ENCODE measurements around the gene CALML6. TPM values are rescaled to one million over a fixed set of nuclear protein-coding genes. Genes with fewer than 3 reads are reported as not detected.
"Not testable (repeated sequence)": the region's sequence is repeated elsewhere in the genome, so short reads cannot be mapped to it uniquely, and the experiment has no call there.

Gene CALML6
- total RNA-seq, 1 donor from 2014 or later = not detected

DNA sequence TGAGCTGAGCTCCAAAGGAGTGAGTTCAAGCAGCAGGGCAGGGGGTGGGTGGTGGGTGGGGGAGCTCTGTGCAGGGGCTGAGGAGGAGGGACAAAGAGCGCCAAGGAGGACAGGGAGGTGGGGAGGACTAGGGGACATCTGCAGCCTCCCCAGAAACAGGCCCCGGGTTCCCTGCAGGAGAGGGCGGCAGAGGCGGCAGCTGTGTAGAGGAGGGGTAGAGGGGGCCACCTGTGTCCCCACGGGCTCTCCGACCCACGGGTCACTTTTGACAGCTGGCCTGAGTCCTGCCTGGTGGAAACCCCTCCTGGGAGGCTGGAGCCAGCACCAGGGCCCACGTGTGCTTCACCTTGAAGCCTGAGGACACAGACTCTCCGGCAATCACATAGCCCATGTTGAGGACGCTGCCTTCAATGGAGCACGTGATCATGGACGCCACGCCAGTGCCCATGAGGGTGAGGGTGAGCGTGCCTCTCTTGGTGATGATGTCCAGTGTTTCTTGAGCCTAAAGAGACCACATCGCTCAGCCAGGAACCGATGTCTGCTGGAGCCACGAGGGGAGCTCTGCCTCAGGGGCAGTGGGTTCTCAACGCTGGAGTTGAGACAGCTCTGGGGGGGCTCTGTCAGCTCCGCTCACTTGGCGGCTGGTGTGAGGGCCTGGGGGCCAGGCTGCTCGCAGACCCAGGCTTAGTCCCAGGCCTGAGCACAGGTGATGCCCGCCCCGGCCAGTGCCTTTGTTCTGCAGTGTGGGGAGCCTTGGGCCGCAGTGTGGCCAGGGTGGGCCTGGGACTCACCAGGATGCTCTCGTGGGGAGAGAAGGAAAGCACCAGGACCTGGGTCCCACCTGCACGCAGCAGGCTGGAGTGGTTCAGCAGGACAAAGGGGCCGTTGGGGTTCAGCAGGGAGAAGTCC is 10.6 kb downstream of the CALML6 start:
- no peak for DNase-seq

DNA sequence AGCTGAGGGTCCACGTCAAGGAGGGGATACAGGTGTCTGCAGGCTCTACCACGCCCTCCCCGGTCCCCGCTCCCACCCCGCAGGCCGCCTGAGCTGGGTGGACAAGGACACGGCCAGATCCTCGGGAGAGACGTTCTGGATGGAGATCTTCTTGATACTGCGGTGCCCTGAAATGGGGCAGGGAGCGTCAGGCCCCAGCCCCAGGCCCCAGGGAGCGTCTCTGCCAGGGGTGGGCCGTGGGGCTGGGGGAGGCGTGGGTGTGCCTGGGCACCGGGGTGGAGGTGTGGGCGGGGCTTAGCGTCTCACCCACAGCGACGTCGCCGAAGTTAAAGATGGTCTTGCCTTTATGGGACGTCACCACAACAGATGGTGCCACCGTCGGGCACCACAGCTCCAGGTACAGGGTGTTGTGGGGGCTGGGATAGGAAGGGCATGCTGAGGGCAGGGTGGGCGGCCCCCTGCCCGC is 11.3 kb downstream of the CALML6 start:
- DNase-seq = no peak

DNA sequence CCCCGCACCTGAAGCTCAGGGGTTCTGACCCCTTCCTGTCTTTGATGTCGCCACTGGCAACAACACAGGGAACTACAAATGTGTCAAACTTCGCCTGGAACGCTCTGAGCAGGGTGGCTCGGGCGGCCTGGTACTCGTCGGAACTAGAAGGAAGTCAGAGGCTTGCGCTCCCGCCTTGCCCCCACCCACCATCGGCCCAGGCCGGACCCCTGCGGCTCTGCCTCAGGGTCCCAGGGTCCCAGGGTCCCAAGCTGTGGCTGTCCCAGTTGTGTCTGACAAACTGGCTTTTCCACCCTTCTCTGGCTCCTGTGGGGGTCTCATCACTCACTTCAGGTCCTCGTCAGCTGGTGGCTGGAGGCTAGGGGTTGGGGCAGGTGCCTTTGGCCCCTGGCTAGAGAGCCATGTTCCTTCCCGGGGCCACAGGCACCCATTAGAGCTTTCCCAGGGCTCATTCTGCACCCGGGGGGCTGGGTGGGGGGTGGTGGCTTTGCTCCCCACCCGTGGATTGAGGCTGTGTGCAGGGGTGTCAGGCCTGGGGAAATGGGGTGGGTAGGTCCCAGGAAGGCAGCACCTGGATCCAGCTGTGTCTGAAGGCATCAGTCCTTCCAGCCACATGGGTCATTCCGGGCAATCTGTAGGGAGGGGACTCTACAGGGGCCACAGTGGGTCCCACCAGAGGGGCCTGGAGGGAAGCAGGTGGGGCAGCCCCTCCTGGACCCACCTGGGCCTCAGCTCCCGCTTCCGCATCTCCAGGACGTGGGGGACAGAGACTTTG is 12.0 kb downstream of the CALML6 start:
- no peak for DNase-seq

DNA sequence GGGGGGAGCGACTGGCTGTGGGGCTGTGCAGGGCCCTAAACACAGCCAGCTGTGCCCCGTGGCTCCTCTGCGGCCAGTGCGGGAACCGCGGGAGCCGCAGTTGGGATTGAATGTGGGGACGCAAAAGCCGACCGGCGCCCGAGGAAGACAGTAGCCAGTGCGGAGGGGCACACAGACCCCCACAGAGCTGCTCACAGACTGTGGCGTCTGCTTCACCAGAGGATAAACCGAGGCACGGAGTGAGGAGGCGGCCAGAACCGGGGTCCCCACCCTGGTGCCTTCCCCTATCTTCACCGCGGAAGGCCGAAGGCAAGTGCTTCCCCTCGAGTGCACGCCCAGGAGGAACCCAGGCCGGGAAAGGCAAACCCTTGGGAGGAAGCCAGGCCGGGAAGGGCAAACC is 12.7 kb downstream of the CALML6 start:
- DNase-seq = no peak

DNA sequence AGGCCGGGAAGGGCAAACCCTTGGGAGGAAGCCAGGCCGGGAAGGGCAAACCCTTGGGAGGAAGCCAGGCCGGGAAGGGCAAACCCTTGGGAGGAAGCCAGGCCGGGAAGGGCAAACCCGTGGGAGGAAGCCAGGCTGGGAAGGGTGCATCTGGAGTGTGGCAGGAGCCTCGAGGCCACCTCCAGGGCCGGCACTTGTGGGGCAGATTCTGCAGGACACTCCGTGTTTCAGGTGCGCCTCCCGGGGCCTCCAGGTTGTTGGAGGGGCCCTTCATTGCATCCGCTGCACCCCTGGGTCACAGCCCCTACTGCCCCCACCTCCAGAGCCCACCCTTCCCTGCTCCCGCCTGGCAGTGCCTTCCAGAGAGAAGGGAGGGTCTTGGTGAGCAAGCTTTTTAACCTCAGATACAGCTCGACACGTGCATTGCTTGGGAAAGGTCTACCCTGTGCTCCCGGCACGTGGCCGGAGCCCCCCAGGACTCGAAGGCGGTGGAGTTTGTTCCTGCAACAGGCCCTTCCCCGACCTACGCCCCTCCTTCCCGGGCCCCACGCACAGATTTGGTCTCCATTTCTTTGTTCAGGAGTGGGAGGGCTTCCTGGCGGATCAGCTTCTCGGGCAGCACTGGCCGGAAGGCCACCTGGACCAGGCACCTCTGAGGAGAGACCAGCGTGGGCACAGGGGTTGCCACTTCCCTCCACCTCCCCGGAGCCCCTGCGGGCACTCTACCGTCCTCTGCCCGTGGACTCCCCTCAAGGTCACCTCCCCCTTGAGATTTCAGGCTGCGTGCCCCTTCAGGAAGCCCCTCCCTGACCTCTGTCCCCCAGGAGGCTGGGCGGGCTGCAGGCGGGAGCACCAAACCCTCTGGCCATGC is 13.4 kb downstream of the CALML6 start:
- no peak for DNase-seq

DNA sequence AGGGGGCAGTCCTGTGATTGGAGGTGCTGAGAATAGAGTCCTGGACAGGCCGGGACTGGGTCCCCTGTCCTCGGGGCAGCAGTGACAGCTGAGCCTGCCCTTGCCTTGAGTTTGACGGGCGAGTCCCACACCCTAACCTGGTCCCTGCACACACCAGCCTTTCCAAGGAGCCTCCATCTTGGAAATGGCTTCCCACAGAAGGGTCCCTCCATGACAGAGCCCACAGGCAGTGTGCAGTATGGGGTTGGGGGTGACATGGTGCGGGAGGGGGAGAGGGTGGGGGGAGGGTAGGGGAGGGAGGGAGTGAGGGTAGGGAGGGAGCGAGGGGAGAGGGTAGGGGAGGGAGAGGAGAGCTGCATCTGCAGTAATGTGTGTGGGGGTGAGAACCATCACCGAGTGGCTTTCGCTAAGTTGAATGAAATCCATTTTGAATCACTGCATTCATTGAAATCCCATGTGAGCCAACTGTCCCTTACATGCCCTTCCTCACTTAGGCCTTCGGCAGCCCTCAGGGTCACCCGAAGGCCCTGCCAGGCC is 14.1 kb downstream of the CALML6 start:
- DNase-seq = no peak

DNA sequence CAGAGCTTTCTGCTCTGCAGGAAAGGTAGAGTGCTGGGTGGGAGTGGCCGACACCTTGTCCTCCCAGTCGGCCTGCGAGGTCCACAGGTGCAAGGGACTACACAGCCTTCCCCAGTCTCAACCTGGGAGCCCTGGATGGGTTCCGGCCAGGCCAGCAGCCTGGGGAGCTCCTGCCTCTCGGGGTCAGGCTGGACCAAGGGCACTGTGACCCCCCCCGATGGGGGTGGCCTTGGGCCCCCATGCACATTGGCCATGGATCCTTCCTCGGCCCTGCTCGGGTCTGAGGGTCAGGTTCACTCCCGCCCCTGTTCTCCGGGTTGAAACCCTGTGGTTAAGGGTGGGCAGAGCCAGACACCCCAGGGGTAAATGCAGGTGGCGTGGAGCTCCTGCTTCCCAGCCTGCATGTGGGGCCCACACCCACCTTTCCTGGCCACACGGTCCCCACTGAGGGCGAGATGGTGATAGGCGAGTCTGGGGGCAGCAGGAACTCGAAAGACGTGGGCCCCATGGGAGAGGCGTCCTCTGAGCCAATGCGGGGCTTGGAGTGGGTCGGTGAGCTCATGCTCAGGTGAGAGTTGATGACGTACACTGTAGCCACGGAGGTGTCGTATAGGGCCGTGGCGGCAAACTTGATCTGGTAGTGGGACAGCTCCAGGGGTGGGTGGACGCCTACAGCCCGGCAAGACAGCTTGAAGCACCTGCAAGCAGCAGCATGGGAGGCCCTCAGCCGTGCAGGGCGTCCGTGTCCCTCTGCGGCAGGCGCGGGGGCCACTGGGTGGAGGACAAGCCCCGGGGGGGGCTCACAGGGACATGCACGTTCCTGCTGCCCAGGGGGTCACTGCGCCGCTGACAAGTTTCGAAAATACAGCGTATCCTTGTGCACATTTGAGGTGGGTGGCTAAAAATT is 14.8 kb downstream of the CALML6 start:
- DNase-seq = no peak

DNA sequence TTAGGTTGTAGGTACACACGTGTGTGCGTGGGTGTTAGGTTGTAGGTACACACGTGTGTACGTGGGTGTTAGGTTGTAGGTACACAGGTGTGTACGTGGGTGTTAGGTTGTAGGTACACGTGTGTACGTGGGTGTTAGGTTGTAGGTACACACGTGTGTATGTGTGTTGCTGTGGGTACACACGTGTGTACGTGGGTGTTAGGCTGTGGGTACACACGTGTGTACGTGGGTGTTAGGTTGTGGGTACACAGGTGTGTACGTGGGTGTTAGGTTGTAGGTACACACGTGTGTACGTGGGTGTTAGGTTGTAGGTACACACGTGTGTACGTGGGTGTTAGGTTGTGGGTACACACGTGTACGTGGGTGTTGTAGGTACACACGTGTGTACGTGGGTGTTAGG is 19.8 kb downstream of the CALML6 start:
- DNase-seq = not testable (repeated sequence)

DNA sequence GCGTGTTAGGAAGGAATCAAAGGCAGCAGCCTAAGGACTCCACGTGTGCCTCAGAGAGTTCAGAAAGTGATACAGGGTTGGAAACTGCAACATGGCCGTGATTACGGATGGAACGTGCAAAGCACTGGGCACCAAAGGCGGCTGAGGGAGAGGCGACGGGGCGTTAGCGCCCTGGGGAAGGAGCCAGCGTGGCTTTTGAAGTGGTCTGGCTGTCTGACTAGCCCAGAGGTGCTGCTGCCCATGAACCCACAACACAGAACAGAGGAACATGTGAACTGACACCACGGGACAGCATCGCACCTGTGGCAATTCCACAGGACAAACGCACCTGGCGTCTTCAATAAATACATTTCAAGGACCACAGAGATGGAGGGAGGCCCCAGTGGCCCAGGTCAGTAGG is 22.0 kb downstream of the CALML6 start:
- DNase-seq = no peak

DNA sequence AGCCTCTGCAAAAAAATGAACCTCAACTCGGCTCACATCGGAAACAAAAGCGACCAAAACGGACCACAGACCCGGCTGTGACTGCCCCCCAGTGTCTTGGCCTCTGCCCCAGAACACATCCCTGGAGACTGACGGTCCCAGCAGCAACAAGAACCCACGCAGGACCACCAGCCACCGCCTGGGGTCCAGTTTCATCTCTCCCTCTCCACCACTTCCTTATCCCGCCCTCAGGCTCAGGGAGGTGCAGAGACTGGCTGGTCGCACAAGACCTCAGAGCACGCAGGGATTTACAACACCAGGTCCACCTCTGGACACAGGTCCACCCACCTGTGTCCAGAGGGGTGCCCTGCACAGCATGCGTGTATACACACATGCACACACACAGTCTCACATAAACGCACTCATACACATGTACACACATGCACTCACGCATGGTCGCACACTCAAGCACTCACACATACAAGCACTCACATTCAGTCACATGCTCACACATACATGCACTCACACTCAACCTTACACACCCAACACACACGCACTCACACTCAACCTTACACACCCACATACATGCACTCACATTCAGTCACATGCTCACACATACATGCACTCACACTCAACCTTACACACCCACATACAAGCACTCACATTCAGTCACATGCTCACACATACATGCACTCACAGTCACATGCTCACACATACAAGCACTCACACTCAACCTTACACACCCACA is 22.7 kb downstream of the CALML6 start:
- no peak for DNase-seq

DNA sequence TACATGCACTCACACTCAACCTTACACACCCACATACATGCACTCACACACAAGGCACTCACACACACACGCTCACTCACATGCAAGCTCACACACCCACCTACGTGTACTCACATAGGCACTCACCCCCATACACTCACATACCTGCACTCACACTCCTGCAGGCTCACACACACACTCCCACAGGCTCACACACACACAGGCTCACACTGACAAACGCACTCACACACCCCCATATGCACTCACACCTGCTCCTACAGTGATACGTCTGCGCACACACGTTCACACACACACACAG is 23.2 kb downstream of the CALML6 start:
- DNase-seq = no peak

DNA sequence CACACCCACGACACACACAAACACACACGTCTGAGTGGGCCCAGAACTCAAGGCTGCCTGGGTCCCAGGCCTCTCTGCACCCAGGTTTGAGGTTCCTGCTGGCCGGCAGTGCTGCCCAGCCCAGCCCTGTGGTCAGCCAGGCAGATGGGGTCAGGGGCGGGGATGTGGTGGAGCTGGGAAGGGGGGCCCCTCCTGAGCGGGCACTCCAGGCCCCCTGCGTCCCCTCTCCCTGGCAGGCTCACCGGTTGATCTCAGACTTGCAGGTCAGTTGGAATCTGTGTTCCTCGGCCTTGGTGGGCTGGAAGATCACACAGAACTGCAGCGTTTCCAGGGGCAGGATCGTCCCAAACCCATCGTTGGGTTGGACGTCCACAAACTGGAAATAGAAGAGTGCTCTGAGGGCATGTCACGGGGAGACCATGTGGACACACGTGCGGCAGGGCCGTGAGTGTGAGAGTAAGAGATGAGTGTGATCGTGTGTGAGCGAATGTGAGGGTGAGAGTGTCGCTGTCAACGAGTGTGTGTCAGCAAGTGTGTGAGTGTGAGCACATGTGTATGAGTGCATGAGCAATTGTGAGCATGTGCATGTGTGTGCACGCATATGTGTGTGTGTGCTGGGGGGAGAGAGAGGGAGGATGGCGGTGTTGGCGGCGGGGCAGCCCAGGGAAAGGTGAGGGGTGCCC is 23.7 kb downstream of the CALML6 start:
- no peak for DNase-seq

DNA sequence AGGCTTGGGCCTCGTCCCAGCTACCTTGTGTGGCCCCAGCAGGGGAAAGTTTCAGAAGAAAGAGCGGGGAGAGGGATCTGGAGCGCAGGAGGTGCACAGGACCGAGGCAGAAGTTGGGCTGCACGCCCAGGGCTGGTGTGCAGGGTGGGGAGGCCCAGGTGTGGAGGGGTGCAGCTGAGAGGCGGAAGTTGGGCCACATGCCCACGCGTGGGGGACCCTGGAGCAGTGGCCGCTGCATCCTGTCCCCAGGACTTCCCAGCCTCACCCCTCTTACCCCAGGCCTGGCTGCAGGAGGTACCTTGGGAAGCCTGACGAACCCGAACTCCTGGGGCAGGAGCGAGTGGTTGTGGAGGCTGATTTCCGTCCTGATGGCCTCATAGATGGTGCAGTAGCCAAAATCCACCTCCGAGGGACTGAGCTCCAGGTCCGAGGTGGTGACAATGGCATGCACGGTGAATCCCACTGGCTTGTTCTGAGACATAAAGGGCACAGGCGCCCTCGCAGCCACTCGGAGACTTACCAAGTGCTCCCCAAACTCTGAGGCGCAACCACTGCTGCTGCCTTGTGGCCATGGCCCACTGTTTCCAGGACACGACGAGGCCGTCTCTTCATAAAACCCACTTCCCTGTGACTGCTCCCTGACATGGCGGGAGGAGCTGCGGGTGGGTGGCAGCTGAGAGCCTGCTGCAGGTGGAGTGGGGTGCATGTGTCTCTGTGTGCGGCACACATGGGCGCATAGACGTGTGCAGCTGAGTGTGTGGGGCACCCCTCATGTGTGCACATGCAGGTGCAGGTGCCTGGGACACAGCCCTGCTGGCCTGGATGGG is 24.4 kb downstream of the CALML6 start:
- DNase-seq = no peak

DNA sequence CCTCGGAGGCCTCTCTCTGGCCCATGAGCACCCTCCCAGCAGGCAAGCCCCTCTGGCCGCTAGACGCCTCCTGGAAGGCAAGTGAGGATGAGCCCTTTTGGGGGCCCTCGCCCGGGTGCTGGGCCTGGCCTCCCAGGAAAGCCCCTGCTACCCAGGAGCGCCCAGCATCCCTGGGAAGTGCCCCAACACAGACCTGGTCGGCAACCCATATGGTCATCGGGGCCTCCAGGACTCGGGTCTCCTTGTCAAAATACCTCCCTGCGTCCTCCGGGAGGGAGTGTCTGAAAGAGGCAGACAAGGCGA is 25.0 kb downstream of the CALML6 start:
- DNase-seq = no peak

DNA sequence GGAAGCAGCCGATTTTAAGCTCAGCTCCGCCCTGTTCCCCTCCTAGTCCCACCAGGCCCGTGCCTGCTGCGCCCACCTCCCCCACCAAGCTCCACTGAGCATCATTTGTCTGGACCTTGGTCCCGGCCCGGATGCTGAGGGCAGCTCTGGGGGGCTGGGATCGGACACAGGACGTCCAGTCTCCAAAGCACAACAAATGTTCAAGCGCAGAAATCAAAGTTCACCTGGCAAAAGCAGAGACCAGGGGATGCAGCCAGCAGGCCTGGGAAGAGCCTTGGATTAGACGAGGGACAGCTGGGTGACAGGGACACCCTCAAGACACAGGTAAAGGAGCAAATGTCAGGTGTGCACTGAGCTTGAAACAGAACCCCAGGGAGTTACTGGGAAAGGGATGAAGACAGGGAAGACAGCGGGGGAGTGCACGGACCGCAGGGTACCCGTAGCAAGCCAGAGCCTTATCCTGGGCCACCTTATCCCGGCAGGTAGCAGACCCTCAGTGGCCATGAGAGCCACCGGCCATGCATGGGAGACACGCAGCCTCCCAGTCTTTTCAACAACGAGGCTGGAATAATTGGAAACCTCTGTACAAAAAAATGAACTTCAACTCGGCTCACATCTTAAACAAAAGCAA is 26.3 kb downstream of the CALML6 start:
- no peak for DNase-seq

DNA sequence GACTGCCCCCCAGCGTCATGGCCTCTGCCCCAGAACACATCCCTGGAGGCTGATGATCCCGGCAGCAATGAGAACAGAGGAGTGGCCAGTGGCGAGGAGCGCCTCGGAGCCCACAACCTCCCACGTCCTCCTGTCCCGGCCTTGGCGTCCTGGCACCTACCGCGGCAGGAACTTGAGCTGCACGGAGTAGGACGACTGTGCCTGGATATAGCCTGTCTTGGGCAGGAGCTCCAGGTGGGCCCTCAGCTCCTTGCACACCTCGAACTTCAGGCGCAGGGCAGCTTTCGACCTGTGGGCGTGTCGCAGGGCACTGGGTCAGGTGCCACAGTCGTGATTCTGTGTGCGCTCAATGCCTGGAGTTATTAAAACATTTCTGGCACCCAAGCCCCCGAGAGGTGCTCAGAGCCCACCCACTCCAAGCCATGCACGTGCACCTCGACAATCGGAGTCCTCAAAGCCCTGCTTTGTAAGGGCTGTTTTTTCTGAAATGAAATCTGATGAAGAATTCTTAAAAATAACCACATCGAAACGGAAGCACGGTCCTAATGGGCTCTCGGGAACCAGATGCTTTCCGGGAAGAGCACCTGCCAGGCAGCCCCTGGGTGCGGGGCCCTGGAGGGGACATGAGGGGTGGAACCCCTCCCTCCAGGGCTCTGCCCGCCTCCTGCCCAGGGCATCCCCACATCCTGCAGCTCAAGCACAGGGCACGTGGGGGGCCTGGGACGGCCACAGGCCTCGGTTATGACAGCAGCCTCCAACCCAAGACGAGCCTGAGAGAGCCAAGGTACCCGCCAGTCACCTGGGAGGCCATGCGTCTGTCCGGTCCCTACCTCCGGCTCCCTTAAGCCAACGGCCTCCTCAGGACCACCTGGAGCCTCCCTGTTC is 27.1 kb downstream of the CALML6 start:
- DNase-seq = no peak

DNA sequence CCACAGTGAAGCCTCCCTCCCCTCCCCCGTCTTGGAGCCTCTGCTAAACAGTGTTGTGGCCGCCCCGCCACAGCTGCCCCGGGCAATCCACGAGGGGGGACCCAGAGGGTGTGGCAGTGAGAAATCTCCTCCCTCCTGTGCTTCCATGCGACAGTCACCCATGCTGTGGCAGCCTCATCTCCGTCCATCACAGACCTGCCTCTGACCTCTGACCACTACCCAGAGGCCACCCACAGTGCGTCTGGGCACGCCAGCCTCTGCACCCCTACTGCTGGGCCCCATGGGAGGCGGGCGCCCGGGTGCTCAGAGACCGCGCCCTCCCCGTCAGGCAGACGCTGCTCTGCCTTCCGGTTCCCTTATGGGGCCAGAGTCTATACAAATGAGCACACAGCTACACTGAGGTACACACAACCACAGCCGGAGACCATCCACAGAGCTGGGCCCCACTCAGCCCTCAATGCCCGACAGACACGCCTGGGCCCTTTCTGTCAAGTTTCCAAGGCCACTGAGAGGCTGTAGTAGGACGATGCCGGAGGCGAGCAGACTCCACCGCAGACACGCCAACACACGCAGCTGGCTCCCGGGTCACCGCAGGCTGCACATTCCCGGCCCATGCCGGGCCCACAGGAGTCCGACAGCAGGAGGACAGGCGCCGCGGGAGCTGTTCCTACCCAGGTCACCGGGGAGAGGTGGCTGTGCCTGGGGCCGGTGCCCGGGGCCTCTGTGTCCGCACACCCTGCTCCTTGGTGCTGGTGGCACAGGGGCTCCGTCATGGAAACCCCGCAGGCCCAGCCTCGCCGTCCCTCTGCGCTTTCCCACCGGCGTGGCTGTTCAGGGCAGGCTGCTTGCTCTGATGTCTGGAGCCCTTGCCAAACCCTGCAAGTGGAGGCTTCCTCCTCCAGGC is 27.9 kb downstream of the CALML6 start:
- no peak for DNase-seq
